IPS-18a (cell line): ENCODE measurements around the gene ART5.
"Not testable (repeated sequence)": the region's sequence is repeated elsewhere in the genome, so short reads cannot be mapped to it uniquely, and the experiment has no call there.

ENCODE experiments used
- H3K27ac ChIP-seq: one replicate; pipeline ENCODE4 v1.5.1; 2013; ENCODE audit warnings: low read length
- H3K27me3 ChIP-seq: one replicate; pipeline ENCODE4 v1.6.1; 2013; ENCODE audit warnings: mild to moderate bottlenecking, low read length; ENCODE audit not compliant: control insufficient read depth, insufficient read depth
- H3K36me3 ChIP-seq: one replicate; pipeline ENCODE4 v1.6.1; 2013; ENCODE audit warnings: low read depth, low read length; ENCODE audit not compliant: control insufficient read depth
- H3K4me1 ChIP-seq: one replicate; pipeline ENCODE4 v1.6.1; 2013; ENCODE audit warnings: low read depth, low read length; ENCODE audit not compliant: control insufficient read depth
- H3K4me3 ChIP-seq: one replicate; pipeline ENCODE4 v1.5.1; 2013; ENCODE audit warnings: low read length
- H3K9ac ChIP-seq: one replicate; pipeline ENCODE4 v1.6.1; 2013; ENCODE audit warnings: mild to moderate bottlenecking, low read length, moderate library complexity
- H3K9me3 ChIP-seq: one replicate; pipeline ENCODE4 v1.6.1; 2013; ENCODE audit warnings: low read depth, low read length; ENCODE audit not compliant: control insufficient read depth

ART5 gene

GRCh38 chr11:3590193-3590592, 51.6 kb downstream of the ART5 start:
- not testable (repeated sequence) for H3K9ac ChIP-seq, H3K9me3 ChIP-seq, H3K4me3 ChIP-seq, H3K4me1 ChIP-seq, H3K36me3 ChIP-seq, H3K27ac ChIP-seq, H3K27me3 ChIP-seq

DNA sequence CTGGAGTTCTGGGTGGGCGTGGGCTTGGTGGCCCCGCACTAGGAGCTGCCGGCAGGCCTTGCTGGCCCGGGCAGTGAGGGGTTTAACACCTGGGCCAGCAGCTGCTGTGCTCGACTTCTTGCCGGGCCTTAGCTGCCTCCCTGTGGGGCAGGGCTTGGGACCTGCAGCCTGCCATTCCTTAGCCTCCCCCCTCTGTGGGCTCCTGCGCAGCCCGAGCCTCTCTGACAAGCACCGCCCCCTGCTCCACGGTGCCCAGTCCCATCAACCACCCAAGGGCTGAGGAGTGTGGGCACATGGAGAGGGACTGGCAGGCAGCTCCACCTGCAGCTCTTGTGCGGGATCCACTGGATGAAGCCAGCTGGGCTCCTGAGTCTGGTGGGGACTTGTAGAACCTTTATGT, 53.0 kb downstream of the ART5 start:
- not testable (repeated sequence) for H3K4me3 ChIP-seq, H3K9ac ChIP-seq, H3K27ac ChIP-seq, H3K9me3 ChIP-seq, H3K27me3 ChIP-seq, H3K36me3 ChIP-seq, H3K4me1 ChIP-seq
